GM18519 (cell line): ENCODE measurements around the gene TGM2.

Experiments
- ATAC-seq: cut with Tn5 transposase; IDR thresholded peaks from one replicate; pipeline ENCODE4 v1.9.1; 2021; ENCODE audit warnings: mild to moderate bottlenecking, moderate library complexity; ENCODE audit not compliant: unreplicated experiment, low FRiP score

The TGM2 gene

DNA sequence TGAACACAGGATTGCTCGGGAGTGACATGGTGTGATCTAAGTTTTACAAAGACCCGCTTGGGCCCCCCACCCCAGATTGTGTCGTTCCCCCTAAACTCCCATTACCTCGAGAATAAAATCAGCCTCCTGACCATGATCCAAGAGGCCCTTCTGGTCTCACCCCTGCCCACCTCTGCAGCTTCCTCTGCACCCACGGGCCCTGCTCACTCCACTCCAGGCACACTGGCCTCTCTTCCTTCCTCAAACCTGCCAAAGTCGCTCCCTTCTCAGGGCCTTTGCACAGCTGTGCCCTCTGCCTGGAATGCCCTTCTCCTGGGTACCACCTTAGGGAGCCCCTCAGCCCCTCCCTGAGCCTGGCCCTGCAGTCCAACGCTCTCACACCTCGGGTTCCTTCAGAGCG is 17.9 kb downstream of the TGM2 start:
- no peak for ATAC-seq

DNA sequence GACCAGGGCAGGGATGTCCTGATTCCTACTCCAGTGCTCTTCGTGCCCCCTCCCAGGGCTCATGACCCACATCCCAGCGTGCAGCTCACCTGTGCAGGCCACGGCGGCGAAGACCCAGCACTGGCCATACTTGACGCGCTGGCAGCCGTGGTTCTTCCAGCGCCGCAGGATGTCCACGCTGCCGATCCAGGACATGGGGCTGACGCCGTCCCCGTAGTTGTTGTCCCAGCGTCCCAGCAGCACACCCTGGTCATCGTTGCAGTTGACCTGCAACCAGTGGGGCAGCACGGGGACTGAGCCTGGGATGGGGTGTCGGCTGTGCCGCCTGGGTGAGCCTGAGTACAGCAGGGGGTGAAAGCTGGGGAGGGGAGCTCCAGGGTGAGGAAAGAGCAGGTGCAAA is 18.4 kb downstream of the TGM2 start:
- ATAC-seq, result no peak

DNA sequence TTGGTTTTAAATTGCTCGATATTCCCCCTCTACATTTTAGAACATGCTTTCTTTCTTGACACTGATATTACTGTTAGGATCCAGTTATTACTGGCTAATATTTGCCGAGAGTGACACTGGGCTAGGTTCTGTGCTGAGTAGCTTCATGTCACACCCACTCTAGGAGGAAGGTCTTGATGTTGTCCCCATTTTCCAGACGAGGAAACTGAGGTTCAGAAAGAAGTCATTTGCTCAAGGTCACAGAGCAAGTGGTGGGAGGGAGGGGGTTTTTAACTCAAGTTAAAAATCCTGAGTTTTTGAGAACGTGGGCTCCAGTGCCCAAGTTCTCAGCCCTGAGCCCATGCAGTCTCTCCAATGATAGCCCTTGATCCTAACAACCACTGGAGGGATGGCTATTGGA is 18.9 kb downstream of the TGM2 start:
- no peak for ATAC-seq

DNA sequence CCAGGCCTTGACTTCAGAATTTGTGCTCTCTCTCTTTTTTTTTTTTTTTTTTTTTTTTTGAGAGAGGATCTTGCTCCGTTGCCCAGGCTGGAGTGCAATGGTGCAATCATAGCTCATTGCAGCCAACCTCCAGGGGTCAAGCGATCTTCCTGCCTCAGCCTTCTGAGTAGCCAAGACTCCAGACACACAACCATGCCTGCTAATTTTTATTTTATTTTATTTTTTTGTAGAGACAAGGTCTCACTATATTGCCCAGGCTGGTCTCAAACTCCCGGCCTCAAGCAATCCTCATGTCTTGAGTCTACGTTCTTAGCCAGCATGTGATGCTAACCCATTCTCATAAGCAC is 19.4 kb downstream of the TGM2 start:
- ATAC-seq, result no peak

DNA sequence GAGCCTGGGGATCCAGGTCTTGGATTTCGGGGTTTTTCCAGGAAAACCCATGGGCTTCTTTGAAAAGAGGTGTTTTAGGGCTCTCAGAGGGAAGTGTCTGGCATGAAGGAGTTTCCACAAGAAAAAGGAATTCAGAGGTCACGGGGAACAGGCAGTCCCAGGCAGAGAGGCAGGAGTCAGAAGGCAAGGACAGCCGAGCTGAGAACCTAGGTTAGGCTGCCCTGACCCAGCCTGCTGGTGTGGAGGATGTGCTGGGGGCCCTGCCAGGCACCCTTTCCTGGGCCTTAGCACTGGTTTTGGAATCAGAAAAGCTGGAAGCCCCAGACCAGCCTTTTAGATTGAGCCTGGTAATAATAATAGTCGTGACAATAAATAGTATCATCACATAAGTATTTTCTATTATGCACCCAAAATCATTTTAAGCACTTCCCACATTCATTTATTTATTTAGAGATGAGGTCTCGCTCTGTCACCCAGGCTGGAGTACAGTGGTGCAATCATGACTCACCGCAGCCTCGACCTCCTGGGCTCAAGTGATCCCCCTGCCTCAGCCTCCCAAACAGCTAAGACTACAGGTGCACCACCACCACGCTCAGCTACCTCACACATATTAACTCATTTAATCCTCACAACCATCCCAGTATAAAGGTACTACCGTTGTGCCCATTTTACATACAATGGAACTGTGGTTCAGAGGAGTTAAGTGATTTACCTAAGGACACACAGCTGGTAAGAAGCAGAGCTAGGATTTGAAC is 19.9 kb downstream of the TGM2 start:
- no peak for ATAC-seq

DNA sequence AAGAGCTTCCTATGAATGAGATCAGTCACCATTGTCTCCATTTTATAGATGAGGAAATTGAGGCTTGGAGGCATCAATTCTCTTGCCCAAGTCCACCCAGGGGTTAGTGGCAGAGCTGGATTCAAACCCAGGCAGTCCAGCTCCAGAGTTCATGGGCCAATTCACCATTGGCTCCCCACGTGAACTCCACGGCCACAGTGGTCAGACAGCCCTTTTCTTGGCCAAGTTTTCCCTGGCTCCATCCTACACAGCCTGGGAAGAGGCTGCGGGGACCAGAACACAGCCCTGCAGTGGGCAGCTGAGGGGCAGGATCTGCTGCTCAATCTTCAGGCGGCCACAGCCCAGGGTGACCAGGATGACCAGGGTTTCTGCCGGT is 20.5 kb downstream of the TGM2 start:
- no peak for ATAC-seq

DNA sequence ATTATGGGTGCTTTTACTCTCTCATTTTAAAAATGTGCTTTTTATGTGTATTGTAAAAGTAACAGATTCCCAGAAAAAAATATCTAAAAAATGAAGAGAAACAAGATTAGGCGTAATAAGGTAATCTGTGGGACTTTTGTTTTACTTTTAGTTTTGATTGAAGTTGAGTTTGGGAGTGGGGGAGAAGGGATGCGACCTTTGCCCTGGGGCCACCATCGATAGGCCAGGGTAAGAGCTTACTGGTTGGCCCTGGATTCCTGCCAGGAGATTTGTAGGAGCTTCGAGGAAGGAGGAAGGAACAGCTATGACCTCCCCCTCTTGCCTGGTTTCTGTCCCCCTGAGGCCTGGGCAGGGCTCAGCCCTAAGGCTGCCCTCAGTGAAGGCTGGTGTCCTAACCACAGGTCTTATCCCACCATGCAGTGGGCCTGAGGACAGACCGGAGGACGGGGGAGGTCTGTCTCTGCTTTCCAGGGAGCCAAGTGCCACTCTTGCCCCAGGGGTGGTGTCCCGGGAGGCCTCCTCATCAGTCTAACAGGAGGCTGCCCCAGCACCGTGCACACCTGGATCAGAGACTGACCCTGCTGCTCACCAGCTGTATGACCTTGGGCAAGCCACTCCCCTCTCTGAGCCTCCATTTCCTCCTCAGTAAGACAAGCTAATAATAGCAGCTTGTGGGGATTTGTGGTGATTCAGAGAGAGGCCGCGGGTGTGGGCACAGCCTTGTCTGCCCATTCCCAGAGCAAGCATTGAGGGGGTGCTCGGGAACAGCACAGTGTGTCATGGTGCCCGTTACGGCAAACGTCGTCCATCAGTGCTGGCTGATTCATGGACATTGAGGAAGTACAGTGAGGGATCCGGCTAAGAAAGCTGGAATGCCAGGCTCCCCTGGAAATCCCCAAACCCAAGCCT is 21.2 kb downstream of the TGM2 start:
- ATAC-seq, result no peak

DNA sequence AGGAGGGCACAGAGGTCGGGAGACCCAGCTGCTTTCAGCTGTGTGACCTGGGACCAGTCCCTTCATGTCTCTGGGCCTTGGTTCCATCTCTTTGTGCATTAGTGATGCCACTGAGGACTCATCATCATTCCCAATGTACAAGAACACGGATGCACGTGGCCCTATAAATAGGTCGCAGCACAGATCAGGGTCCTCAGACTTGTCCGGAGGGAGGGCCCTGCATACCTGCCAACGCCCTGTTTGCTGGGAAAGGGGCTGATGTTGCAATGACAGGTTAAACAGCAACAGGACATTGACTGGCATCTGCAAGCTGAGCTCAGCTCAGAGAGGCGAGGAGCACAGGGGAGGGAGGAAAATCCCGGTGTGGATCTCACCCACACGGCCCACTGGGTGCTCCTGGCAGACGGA is 21.8 kb downstream of the TGM2 start:
- ATAC-seq, result no peak

DNA sequence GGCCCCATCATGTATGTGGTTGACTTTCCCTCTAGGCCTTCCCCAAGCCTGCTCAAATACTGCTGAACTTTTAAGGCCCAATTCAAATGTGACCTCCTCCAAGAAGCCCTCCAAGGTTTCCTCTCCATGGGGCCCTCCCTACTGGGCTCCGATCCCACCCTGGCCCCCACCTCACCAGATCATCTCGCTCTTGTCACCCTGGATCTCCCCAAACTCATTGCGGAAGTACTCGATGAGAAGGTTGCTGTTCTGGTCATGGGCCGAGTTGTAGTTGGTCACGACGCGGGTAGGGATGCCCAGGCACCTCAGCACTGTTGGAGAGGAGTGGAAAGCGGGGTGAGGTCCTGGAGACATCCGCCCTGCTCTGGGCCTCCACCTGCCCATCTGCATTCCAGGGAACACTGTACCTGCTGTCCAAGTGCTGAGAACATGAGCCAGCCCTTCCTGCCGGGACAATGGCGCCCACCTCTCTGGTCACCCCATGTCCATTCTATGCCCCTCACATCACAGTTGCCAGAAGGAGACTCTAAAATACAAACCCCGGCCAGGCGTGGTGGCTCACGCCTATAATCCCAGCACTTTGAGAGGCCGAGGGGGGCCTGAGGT is 23.1 kb downstream of the TGM2 start:
- no peak for ATAC-seq

DNA sequence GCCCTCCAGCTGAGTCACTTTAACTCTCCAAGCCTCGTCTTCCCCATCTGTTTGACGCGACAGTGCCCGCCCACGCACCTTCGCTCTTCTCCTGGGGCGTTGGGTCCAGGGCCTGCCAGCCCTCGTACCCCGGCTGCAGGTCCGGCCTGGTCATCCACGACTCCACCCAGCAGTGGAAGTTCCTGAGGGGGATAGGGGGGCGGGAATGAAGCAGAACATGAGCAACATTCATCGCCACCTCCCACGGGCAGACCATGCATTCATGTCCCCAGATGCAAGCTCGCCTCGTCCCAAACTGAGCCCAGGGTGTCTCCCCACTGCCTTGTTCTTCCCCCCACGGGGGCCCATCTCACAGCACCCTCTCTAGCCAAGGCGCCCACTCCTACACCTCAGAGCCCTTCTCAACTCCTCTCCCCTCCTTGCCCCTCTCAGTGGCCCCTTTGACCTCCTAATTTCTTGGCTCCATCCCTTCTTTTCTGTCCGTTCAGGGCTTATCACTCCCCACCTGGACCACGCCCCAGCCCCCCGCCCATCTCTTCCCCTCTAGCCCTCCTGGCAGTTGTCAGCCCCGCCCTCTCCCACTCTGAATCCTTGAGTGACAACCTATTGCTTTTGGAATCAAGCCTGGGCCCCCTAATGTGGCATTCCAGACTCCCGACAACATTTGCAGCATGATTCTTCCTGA is 23.7 kb downstream of the TGM2 start:
- no peak for ATAC-seq

DNA sequence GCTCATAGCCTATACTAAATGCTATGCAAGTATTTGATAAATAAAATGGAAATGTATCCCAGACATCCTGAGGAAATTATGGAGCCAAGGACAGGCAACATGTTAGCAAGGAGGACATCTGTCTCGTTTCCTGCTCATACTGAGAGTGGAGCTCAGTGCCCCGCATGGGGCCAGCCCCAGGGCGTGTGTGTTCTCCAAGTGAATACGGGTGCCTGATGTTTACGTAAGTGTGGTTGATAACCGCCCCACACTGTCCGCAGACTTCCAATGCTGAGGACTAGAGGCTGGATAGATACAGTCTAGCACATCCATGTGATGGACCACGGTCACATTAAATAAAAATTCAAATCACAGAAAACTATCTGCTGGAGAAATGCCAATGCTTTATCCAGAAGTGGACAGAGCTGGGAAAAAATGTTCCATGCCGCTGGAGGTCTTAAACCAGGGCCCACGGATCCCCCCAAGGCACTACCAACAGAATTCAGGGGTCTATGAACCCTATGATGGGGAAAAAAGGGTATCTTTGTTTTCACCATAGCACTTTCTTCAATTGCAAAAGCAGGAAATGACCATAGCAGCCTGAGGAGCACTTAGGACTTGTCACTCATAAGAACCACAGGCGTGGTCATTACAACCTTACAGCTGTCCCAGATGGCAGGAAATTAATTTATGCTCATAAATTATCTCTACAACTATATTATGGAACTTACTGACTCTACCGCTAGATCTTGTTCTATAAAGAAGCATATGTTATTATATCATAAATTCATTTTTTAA is 24.9 kb downstream of the TGM2 start:
- ATAC-seq, result no peak

DNA sequence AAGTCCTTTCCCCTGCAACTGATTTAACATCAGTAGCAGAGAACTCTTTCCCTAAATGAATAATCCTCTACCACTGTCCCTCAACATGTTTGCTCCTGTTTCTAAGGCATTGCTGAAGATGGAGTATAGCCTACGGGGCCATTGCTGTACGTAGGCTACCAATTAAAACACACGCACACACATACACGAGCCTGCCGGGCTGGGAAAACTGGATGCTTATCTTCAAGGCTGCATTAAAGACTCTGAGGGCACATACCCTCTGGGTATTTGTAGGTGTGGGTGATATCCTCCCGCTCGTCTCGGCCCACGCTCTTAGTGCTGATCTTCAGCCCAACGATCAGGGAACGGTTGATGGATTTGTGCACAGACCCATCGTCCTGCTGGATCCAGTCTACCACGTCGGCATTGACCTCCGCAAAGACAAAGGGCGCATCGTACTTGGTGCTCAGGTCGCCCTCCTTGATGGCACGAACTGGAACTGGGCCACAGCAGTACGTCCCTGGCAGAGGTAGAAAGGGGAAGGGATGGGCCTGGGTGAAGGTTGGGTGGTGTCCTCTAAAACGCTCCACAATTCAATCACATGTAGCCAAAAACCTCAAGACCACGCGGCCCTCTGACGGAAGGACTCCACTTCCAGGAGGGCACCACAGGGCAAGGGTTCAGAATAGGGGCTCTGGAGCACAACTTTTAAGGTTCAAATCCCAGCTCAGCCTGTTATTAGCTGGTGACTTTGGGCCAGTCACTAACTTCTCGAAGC is 25.7 kb downstream of the TGM2 start:
- ATAC-seq, result no peak

DNA sequence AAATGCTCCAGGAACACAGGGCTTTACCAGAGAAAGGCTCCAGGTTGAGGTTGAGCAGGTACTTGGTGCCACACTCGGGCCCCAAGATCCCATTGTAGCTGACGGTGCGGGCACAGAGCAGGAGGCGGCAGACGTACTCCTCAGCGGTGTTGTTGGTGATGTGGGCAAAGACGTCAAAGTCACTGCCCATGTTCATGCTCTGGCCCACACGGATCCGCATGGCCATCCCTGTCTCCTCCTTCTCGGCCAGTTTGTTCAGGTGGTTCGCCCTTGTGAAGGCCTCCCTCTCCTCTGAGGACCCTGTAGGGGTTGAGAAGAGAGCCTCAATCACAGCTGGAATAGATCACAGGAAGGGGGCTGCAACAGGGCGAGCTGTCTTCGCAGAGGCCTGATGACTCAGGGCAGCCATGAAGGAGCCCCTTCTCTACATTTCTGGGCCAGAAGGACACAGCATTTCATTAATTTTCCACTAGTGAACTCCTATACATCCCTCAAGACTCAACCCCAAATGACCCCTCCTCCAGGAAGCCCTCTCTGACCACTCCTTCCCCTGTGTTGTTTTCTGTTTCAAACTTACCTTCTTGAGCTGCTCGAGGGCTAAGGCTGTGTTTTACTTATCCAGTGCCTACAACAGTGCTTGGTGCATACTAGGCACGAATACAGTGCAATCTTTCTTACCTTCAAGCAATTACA is 26.8 kb downstream of the TGM2 start:
- no peak for ATAC-seq

DNA sequence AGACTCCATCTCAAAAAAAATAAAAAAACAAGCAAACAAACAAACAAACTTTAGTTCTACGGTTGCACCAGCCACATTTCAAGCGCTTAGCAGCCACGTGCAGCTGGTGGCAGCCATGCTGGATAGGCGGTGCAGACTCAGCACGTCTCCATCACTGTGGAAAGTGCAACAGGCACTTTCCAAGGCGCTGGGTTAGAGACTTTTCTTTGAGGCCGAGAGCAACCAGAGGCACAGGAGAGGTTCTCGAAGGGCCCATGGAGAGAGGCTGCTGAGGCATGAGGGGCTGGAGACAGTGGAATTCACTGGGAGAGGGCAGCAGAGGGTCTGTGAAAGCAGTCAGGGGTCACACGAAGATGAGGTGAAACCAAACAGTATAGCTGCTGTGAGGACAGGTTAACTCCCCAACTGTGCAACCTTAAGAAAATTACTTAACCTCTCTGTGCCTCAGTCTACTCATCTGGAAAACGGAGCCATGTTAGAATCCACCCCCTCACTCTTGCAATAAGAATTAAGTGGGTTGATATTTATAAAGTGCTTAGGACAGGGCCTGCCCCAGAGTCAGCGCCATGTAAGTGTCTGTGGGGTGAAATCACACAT is 27.5 kb downstream of the TGM2 start:
- ATAC-seq, result no peak

DNA sequence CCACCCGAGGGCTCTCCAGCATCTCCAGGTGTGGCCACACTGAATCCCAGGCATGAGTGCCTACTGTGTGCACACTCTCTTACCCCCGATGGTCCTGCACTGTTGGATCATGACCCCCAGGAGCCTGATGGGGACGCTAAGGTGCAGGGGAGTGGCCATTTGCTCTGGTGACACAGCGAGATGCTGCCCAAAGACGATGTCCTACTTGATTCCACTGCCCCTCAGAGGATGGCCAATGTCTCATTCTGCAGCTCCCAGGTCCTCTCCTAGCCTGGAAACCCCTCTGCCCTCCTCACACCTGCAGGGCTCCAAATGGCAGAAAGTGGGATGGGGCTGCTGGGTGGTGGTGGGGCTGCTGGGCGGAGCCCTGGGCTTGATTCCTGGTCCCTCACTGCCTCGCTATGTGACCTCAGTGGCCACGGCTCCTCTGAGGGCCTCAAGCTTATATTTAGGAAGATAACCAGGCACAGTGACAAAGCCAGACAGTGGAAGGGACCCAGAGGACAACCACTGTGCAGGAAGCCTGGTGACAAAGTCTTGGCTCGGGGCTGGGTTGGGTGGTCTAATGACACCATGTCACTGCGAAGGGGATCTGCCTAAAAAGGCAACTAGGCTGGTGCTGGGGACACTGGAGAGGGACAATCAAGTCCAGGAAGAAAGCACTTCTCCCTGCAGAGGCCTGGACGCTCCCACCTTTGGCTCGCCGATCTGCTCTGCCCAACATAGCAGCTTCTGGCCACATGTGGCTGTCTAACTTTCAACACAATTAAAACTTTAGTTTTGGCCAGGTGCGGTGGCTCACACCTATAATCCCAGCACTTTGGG is 28.4 kb downstream of the TGM2 start:
- no peak for ATAC-seq

DNA sequence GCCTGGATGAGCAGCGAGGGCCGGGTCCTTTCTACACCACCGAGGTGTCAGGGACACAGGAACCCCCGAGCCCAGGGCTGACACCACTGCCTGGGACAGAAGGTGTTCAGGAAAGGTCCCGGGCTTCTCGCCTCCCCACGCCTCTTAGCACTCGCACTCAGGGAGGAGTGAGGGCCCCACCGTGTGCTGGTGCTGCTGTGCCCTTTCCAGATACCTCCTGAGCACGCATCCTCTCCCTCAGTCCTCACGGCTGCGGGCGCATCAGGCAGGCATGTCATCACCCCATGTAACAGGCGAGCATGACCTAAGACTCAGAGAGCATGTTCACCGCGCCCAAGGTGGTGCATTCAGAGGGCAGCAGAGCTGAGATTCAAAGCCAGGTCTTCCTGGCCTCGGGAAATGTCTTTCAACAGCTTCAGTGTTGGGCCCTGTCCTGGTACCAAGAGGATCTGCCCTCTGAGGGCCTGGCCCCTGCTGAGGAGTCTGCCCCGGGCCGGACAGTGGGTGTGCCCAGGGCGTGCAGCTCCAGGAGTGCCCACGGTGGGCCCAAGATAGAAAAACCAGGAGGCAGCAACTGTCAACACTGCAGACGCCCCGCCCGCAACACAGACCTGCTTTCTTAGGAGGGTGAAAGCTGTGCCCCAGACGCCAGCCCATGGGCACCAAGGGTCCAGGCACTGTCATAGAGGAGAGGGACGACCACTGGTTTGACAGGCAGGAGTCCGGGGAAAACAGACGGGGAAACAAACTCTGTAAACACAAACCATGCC is 29.2 kb downstream of the TGM2 start:
- no peak for ATAC-seq

DNA sequence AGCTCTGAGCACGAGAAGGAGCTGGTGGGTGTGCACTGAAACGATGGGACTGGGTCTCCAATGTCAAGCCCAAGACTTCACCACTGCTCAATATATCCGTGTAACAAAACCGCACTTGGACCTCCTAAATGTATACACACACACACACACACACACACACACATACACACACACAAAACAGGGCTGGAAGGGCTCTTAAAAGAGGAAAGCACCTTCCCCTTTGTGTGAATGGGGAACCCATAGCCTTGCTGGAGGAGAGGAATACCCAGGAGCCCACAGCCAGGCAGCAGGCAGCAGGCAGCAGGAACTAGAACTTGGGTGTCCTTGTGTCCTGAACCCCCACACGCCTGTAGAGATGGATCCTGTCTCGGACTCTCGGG is 29.8 kb downstream of the TGM2 start:
- no peak for ATAC-seq
